Memory B cell (primary cell): ENCODE data around the gene ZFR.
"Not testable (repeated sequence)": the region's sequence is repeated elsewhere in the genome, so short reads cannot be mapped to it uniquely, and the experiment has no call there.

Experiments used
- ATAC-seq: fragments of 150-1000 bp; cut with Tn5 transposase; 2 replicates; pipeline ENCODE4 v1.10.0; 2021; ENCODE audit warnings: low read depth, mild to moderate bottlenecking, moderate library complexity
- DNase-seq, 2 donors: peaks; one replicate each; pipeline ENCODE4 v3.0.0; 2022; ENCODE audit warnings: low spot score in 2 of 2
- H3K27ac Mint-ChIP-seq: one replicate; pipeline ENCODE4 v1.8.0; 2022; ENCODE audit warnings: mild to moderate bottlenecking, moderate library complexity, mixed read lengths
- H3K27me3 Mint-ChIP-seq: one replicate; pipeline ENCODE4 v1.8.0; 2022; ENCODE audit warnings: mixed read lengths
- H3K36me3 Mint-ChIP-seq: one replicate; pipeline ENCODE4 v1.8.0; 2022; ENCODE audit warnings: mild to moderate bottlenecking, mixed read lengths
- H3K4me1 Mint-ChIP-seq: one replicate; pipeline ENCODE4 v1.8.0; 2022; ENCODE audit warnings: mixed read lengths
- H3K4me3 Mint-ChIP-seq: one replicate; pipeline ENCODE4 v1.8.0; 2022; ENCODE audit warnings: mild to moderate bottlenecking, moderate library complexity, mixed read lengths
- H3K9me3 Mint-ChIP-seq: one replicate; pipeline ENCODE4 v1.8.0; 2022; ENCODE audit warnings: mixed read lengths

The ZFR gene

DNA sequence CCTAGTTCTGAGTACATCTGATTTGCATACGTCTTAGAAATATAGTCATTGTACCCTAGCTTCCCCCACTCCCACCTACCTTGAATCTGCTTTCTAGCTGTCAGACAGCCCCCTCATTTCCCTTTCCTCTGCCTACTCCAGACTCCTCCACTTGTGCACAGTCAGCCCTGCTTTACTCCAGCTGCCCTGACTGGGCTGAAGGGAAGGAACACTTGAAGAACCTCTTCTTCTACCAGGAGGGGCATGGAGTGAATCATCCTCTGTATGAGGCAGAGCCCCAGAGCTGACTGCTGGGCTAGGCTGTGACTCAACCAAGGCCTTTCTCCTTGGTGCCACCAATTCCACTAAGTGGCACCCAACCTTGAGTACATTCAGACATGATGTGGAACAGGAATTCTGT, 18.1 kb upstream of the ZFR start:
- Mint-ChIP-seq H3K4me3 (no peak overlapping the region), H3K9me3 (peaks cover 2% of the 10 kb centered on the region), H3K27me3 (peaks cover 2% of the 10 kb centered on the region), H3K36me3 (no peaks in the 10 kb centered on the region), H3K4me1 (no peaks in the 10 kb centered on the region), H3K27ac (no peak overlapping the region)
- ATAC-seq (no peak), DNase-seq (no peak)

DNA sequence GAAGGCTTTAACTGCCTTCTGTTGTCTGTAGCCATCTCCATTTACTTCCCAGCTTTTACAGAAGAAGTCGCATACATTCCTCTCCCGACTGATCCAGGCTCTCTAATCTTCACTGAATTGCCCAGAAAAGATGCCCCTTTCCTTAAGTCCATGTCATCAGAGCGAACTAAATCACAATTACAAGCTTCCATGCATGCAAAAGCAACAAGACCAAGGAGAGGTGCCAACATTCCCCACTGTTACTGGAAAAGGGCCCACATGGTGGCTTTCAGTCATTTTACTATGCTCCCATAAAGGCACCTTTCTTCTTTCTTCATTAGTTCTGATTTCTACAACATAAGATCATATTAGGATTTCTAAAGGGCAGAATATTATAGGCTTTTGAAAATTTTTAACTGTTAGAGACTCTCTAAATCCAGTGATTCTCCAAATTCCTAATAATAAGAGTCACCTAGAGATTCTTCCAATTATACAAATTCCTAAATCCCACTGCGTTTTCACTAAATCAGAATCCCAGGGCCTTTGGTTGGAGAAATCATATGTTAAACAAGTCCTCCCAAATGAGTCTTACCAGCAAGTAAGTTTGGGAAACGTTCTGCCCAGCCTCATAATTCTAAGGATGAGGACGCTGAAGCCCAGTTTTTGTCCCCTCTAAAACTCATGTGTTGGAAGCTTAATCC, 17.0 kb upstream of the ZFR start:
- H3K9me3 Mint-ChIP-seq = peaks cover 2% of the 10 kb centered on the region
- no peaks in the 10 kb centered on the region for H3K36me3 Mint-ChIP-seq
- no peak for DNase-seq
- no peaks in the 10 kb centered on the region for H3K4me1 Mint-ChIP-seq
- peaks cover 3% of the 10 kb centered on the region for H3K27me3 Mint-ChIP-seq
- ATAC-seq = no peak
- no peak overlapping the region for H3K4me3 Mint-ChIP-seq
- no peak overlapping the region for H3K27ac Mint-ChIP-seq

DNA sequence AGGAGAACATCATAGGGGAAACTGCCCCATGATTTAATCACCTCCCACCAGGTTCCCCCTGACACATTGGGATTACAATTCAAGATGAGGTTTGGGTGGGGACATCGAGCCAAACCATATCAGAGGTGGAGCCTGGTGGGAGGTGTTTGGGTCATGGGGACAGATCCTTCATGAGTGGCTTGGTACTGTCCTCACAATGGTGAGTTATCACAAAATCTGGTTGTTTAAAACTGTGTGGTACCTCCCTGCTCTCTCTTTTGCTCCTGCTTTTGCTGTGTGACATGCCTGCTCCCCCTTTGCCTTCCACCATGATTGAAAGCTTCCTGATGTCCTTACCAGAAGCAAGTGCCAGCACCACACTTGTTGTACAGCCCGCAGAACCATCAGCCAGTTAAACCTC, 16.2 kb upstream of the ZFR start:
- no peak overlapping the region for H3K27ac Mint-ChIP-seq
- H3K4me1 Mint-ChIP-seq = no peaks in the 10 kb centered on the region
- peaks cover 2% of the 10 kb centered on the region for H3K9me3 Mint-ChIP-seq
- no peak overlapping the region for H3K4me3 Mint-ChIP-seq
- ATAC-seq (no peak), DNase-seq (no peak)
- peaks cover 1% of the 10 kb centered on the region for H3K36me3 Mint-ChIP-seq
- peaks cover 5% of the 10 kb centered on the region for H3K27me3 Mint-ChIP-seq

DNA sequence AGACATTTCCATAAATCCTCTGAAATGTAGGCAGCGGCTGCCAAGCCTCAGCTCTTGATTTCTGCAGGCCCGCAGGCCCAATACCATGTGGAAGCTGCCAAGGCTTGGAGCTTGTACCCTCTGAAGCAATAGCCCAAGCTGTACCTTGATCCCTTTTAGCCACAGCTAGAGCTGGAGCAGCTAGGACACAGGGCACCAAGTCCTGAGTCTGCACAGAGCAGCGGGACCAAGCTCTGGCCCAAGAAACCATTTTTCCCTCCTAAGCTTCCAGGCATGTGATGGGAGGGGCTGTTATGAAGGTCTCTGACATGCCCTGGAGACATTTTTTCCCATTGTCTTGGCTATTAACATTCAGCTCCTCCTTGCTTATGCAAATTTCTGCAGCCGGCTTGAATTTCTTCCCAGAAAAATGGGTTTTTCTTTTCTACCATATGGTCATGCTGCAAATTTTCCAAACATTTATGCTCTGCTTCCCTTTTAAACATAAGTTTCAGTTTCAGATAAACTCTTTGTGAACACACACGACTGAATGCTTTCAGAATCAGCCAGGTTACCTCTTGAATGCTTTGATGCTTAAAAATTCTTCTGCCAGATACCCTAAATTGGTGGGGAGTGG, 14.4 kb upstream of the ZFR start:
- DNase-seq (no peak), ATAC-seq (no peak)
- Mint-ChIP-seq H3K9me3 (peaks cover 2% of the 10 kb centered on the region), H3K27me3 (peaks cover 6% of the 10 kb centered on the region), H3K4me3 (no peak overlapping the region), H3K27ac (no peak overlapping the region), H3K4me1 (no peaks in the 10 kb centered on the region), H3K36me3 (peaks cover 1% of the 10 kb centered on the region)

DNA sequence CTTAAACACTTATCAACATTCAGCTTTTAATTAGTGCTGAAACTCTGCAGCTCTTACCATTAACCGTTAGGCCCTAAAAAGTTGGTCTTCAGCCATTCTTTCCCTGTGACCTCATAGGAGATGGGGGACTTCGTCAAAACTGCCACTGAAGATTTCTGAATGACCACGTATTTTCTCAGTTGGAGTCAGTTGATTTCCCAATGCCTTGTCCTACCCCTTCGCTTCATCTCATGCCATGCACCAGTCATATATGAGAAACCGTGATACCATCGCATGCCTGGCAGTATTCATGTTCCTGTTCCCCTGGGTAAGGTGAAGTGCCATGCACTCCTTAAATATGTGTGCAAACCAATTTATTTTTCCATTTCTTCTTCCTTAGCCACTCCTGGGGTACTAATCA, 10.8 kb upstream of the ZFR start:
- H3K27me3 Mint-ChIP-seq = peaks cover 5% of the 10 kb centered on the region
- ATAC-seq = no peak
- no peak overlapping the region for H3K4me3 Mint-ChIP-seq
- no peak for DNase-seq
- peaks cover 2% of the 10 kb centered on the region for H3K9me3 Mint-ChIP-seq
- peaks cover 1% of the 10 kb centered on the region for H3K36me3 Mint-ChIP-seq
- no peaks in the 10 kb centered on the region for H3K4me1 Mint-ChIP-seq
- H3K27ac Mint-ChIP-seq = no peak overlapping the region

DNA sequence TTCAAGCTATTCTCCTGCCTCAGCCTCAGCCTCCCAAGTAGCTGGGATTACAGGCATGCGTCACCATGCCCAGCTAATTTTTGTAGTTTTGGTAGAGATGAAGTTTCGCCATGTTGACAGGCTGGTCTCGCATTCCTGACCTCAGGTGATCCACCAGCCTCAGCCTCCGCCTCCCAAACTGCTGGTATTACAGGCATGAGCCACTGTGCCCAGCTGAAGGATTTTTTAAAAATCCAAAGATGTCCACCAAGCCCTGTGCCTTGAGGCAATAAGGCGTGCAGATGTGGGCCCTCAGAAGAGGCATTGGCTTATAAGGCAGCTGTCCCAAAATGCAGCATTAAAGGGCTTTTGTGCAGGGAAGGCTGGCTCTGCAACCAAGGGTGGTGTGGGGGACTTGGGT, 10.3 kb upstream of the ZFR start:
- Mint-ChIP-seq H3K27ac (no peak overlapping the region), H3K4me3 (no peak overlapping the region), H3K27me3 (peaks cover 5% of the 10 kb centered on the region), H3K36me3 (peaks cover 1% of the 10 kb centered on the region), H3K4me1 (no peaks in the 10 kb centered on the region), H3K9me3 (peaks cover 2% of the 10 kb centered on the region)
- DNase-seq = no peak
- ATAC-seq = no peak

DNA sequence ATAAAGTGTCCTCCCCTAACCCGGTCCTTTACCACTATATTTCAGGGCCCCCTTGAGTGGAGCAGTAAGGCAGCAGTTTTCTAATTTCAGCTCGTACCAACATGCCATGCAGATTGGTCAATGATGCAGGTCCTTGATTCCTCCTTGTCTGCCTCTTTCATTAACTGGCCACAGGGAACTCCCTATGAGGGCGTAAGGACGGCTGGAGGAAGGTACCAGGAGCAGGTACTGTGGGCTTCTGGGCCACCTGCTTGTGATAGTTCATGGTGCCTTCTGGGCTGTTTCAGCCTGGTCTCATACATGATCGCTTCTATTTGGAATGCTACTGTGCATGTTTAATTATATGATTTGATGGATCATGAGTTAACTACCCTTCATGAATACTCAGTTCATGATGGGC, 9.4 kb upstream of the ZFR start:
- no peak for DNase-seq
- peaks cover 2% of the 10 kb centered on the region for H3K9me3 Mint-ChIP-seq
- no peak overlapping the region for H3K27ac Mint-ChIP-seq
- no peaks in the 10 kb centered on the region for H3K4me1 Mint-ChIP-seq
- H3K36me3 Mint-ChIP-seq = peaks cover 1% of the 10 kb centered on the region
- no peak overlapping the region for H3K4me3 Mint-ChIP-seq
- H3K27me3 Mint-ChIP-seq = peaks cover 5% of the 10 kb centered on the region
- no peak for ATAC-seq

DNA sequence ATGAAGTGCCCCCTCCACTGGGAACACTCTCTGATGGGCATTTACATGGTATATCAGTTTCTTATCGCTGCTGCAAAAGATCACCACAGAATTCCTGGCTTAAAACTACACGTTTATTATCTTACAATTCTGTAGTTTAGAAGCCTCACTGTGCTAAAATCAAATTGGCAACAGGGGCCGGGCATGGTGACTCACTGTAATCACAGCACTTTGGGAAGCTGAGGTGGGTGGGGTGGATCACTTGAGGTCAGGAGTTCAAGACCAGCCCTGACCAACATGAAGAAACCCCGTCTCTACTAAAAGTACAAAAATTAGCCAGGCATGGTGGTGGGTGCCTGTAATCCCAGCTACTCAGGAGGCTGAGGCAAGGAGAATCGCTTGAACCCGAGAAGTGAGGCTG, 7.8 kb upstream of the ZFR start:
- ATAC-seq, H3K4me1 Mint-ChIP-seq, H3K9me3 Mint-ChIP-seq, H3K27ac Mint-ChIP-seq, H3K4me3 Mint-ChIP-seq, H3K36me3 Mint-ChIP-seq, DNase-seq, H3K27me3 Mint-ChIP-seq: not testable (repeated sequence)

DNA sequence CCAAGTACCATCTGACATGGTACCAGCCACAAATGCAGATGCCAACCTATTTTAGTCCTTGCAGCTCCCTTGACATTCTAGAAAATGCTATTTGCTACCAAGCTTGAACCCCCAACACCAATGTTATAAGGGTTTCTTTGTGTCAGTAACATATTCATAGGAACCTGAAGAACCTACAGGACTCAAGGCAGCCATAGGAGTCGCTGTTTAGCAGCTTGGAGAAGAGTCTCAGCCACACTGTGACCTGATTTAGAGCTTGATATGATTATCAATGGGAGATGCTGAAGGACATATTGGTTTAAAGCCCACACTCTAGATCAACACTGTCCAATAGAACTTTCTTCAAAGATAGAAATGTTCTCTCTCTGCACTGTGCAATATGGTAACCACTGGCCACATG, 6.4 kb upstream of the ZFR start:
- no peak for DNase-seq

DNA sequence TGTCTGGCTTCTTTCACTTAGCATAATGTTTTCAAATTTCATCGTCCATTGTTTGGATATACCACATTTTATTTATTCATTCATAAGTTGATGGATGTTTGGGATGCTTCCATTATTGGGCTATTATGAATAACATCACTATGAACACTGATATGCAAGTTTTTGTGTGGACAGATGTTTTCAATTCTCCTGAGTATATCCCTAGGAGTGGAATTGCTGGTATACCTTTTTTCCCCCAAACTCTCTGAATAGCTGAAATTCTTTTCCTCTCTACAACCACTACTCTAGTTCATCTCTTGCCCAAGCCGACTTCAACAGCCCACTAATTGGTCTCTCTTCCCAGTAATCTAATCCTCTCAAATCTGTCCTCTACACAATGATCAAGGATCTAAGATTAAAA, 4.7 kb upstream of the ZFR start:
- Mint-ChIP-seq H3K4me3 (no peak overlapping the region), H3K27me3 (no peaks in the 10 kb centered on the region), H3K9me3 (no peaks in the 10 kb centered on the region), H3K4me1 (peaks cover 19% of the 10 kb centered on the region), H3K27ac (no peak overlapping the region), H3K36me3 (peaks cover 2% of the 10 kb centered on the region)
- ATAC-seq (no peak), DNase-seq (no peak)

More for the DNA sequence above, 6.4 kb upstream of the ZFR start:
- no peaks in the 10 kb centered on the region for H3K9me3 Mint-ChIP-seq
- no peak overlapping the region for H3K27ac Mint-ChIP-seq
- H3K36me3 Mint-ChIP-seq = no peaks in the 10 kb centered on the region
- no peak overlapping the region for H3K4me3 Mint-ChIP-seq
- H3K27me3 Mint-ChIP-seq = peaks cover 2% of the 10 kb centered on the region
- H3K4me1 Mint-ChIP-seq = peaks cover 9% of the 10 kb centered on the region
- ATAC-seq = no peak

DNA sequence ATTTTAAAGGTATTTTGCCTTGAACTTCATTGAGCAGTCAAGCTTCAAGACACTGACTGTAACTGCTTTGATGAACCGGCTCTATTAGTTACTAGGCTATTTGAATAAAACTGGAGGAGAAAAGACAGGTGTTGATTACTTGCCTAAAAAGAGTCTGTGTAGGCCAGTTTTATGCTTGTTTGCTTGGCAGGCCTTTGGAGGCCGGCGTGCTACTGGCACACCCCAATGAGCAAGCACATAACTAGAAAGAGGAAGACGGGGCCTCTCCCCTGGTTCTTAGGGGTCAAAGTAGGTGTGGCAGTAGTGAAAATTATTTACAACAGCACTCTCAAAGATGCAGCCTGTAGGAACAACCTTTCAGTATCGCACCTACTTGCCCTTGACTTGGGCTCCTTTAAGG, 2.1 kb upstream of the ZFR start:
- Mint-ChIP-seq H3K4me1 (peaks cover 34% of the 10 kb centered on the region), H3K27ac (peak overlapping the region; percentile 84), H3K36me3 (peaks cover 2% of the 10 kb centered on the region), H3K27me3 (no peaks in the 10 kb centered on the region), H3K9me3 (no peaks in the 10 kb centered on the region), H3K4me3 (peak overlapping the region; percentile 37)
- ATAC-seq (peak; percentile 56), DNase-seq (peak; percentile 35 to 59)

DNA sequence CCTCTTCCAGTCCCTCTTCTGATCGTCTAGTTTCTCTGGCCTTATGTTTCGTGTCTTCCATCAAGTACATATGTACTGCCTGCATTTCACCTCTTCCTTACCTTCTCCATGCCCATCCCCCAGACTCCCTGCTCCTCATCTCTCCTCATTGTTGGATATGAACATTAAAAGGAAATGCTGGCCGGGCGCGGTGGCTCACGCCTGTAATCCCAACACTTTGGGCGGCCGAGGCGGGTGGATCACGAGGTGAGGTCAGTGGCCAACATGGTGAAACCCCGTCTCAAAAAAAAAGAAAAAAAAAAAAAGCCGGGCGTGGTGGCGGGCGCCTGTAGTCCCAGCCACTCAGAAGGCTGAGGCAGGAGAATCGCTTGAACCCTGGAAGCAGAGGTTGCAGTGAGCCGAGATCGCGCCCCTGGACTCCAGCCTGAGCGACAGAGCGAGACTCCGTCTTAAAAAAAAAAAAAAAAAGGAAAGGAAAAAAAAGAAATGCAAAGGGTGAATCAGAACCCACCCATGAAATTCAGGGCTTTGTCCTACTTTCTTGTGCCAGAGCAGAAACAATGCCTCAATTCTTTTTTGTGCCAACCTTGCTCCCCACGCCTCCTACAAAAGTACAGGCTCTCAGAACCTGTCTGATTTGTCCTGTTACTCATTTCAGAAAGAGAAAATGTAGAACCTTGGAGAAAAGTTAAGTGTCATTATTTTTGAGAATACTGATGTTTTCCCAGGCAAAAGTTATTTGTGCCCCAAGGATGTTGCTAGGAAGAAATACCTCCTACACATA, 1.5 kb upstream of the ZFR start:
- Mint-ChIP-seq H3K36me3 (peaks cover 2% of the 10 kb centered on the region), H3K9me3 (no peaks in the 10 kb centered on the region), H3K4me1 (peaks cover 34% of the 10 kb centered on the region), H3K4me3 (peak overlapping the region; percentile 93), H3K27ac (peak overlapping the region; percentile 95), H3K27me3 (no peaks in the 10 kb centered on the region)
- DNase-seq (no peak), ATAC-seq (no peak)

DNA sequence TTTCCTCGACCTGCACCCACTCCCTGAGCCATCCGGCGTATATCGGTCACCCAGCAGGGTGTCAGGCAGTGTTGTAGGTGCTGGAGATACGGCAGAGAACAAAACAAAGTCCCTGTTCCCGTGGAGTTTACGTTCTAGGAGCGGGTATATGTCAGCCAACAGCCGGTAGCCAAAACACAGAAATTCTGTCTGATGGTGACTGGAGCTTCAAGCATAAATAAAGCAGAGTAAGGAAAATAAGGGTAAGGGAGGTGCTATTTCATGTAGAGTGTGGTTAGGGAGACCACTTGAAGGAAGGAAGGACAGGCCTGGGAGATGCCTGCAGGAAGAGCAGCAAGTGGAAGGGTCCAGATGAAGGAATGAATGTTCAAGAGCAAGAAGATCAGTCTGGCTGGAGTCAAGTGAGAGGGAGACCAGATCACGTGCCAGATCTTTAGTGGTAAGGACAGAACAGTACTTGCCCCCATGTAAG, 783 bp upstream of the ZFR start:
- Mint-ChIP-seq H3K27me3 (no peaks in the 10 kb centered on the region), H3K27ac (peak overlapping the region; percentile 95), H3K4me3 (peak overlapping the region; percentile 93), H3K4me1 (peaks cover 34% of the 10 kb centered on the region), H3K36me3 (peaks cover 2% of the 10 kb centered on the region), H3K9me3 (no peaks in the 10 kb centered on the region)
- DNase-seq (peak in 1 of 2 donors; percentile 6), ATAC-seq (no peak)
